DMS 273 (cell line): Measurements from ENCODE around the gene SUN2.

Experiments used
- DNase-seq: peaks from one replicate; lab custom pipeline; 2025; ENCODE audit not compliant: unreplicated experiment; lab: John Stamatoyannopoulos, UW

SUN2 gene

DNA sequence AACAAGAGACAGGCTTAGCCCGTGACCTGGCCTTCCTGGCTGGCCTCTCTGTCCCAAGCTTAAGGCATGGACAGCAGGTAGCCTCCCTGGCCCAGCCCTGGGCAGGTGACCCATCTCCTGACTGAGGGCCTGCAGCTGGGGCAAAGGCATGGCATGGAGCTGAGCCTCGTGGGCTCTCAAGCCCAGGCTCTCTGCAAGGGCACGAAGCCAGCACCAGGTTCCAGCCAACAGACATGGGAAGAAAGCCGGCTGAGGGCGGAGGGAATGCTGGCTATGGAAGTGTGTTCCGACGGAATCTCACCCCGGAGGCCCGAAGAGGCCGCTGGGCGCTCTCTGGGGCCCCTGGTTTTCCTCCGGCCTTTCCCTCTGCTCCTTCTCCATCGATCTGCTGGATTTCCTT lies 25.2 kb upstream of the SUN2 start:
- DNase-seq = no peak

DNA sequence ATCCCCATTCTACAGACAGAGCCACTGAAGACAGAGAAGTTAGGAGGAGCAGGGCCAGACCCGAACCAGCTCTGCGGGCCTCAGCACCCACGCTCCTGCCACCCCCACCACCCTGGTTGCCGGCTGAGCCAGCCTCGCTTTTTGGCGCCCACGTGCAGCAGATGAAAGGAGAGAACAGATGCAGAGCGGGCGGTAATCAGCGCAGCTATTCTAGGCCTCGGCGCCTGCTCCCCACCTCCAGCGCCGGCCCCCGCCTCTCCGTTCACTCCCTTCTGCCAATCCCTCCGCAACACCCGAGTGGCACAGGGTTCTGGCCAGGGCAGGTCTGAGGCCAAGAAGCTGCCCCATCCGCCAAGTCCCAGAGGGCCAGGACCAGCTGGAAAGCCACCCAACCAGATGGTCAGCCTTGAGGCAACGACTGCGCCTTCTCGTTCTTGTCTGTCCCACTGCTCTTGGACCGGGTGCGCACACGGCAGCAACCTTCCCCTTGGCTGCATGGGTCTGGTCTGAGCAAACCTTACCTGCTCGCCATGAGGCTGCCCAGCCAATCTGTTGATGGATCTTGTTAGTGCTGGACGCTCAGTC lies 21.4 kb upstream of the SUN2 start:
- no peak for DNase-seq

DNA sequence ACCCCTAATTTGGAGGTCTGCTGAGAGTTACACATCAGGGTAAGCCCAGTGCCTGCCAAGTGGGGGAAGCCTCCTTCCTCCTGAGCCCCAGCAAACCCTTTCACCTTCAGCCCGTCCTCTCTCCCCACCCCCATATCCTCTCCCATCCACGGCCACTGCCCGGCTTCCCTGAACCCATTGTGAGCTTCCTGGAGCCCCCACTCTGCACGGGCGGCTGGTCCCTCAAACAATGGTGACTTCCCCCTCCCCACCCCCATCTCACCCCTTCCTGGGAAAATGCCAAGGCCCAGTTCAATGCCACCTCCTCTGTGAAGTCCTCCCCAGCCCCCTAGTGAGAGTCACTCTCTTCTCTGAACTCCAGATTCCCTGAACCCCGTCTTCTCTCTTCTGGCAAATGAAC lies 20.3 kb upstream of the SUN2 start:
- no peak for DNase-seq

DNA sequence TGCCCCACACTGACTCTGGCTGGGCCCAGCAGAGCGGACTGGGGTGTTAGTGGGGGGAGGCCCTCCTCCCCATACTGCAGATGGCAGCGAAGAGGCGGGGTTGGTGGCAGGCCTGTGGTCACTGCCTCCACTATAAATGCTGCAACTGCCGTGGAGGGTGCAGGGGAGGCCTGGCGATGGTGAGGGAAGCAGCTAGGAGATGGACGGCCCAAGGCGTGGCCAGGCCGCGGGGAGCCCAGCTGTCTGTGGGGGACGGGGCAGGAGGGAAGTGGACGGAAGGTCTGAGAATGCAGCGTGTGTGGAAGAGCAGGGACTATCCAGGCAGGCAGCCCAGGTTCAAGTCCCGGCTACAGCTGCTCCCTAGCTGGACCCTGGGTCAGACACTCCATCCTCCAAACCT lies 19.9 kb upstream of the SUN2 start:
- no peak for DNase-seq

DNA sequence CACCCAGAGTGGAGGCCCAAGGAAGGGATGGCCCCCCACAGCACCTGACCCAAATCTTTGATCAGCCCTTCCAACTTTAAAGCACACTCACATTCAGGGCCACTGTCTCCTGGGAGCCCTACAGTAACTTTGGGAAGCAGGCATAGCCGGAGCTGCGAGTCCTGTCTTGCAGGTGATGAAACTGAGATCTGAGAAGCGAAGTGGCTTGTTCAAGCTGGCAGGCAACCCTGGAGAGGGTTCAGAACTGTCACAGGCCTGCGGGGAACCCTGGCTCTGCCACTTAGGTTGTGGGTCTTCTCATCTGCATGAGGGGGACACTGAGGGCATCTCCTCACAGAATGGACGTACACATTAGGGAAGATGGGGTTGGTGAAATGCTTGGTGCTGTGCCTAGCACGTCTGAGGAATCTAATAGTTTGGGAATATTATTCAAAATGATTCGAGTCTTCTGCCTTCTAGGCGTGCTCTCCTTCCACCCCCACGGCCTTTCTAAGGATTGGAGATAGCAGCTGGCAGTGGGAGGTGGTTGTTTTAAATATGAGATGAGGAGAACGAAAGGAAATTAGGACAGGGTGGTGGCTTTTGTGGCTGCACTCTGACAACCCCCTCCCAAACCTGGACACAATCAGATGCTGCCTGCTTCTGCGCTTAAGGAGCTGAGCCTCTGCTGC lies 18.8 kb upstream of the SUN2 start:
- DNase-seq = no peak

DNA sequence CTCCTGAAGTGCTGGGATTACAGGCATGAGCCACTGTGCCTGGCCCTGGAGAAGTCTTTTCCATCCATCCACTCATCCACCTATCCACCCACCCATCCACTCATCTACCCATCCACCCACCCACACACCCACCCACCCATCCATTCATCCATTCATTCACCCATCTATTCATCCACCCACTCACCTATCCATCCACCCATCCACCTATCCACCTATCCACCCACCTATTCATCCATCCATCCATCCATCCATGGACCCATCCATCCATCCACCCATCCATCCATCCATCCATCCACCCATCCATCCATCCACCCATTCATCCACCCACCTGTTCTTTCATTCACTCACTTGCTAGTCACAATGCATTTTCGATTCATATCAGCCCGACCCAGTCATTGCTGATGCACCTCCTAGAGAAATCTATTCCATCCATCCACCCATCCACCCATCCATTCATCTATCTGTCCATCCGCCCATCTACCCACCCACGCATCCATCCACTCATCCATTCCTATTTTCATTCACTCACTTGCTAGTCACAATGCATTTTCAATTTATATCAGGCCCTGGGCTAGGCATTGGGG lies 17.7 kb upstream of the SUN2 start:
- no peak for DNase-seq

DNA sequence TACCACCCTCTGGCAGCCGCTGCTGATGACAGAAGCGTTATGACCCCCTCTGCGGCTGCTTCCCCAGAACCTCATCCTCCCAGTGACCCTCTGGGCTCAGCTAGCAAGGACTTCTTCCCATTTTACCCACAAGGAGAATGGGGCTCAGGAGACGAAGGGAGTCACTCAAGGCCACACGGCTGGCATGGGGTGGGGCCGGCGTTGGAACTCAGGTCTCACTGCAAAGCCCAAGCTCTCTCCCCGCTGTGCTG lies 16.8 kb upstream of the SUN2 start:
- no peak for DNase-seq

DNA sequence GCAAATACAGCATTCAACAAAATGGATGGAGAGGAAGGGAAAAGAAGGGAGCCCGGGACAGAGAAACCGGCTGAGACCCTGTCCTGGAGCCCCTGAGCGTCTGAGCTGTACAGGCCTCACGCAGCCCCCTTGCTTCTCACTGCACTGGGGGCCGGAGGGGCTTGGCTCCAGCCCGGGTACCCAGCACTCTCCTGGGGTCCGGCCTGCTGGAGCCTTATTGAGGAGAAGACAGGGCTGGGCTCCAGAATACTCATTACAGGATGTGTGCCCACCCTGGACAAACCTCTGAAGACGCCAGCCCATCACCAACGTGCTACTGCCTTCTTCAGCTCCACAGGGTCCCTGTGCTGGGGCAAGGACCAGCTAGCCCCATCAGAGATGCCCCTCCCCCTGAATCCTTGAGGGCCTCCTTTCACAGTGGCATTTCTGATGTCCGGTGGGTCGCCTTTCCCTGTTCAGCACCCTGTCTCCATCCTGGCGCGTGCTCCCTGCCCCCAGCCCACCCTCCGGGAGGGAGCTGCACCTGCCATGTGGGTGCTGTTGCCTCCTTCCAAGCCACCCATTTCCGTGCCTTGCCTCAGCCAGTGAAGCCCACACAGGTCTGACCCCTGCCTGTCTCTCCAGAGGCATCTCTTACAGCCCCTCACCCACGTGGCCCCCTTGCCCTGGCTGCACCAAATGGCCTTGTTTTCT lies 14.6 kb upstream of the SUN2 start:
- no peak for DNase-seq

DNA sequence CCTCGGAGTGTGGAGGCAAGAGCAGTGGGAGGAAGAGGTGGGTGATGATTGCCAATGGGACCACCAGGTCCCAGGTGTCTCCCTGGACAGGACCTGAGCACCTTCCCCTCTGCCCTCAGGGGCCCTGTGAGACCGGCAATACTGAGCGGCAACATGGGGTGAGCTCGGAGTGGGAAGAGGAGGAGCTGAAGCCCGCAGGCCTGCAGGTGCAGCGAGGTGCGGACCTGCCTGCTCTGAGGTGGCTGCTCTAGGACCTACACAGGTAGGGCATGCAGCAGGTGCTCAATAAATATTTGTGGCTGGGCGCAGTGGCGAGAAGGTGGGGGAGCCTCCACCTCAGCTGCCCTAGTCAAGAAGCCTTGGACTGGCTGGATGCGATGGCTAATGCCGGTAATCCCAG lies 12.2 kb upstream of the SUN2 start:
- DNase-seq = no peak

DNA sequence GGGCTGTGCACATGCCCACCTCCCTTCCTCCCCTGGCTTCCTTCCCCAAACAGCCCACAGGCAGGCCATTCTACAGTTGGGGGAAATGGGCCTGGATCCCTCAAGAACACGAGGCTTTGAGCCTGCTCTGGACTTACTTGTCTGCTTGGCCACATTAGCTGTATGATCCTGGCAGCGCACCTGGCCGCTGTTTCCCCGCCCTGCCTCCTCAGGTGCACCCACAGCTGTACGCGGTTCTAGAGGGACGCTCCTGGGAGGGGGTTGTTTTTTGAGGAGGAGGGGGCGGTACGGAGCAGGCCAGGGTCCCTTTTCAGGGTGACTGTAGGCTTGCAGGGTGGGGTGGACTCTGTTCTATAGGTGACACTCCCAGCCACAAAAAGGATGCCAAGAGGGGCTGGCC lies 11.5 kb upstream of the SUN2 start:
- DNase-seq = no peak

DNA sequence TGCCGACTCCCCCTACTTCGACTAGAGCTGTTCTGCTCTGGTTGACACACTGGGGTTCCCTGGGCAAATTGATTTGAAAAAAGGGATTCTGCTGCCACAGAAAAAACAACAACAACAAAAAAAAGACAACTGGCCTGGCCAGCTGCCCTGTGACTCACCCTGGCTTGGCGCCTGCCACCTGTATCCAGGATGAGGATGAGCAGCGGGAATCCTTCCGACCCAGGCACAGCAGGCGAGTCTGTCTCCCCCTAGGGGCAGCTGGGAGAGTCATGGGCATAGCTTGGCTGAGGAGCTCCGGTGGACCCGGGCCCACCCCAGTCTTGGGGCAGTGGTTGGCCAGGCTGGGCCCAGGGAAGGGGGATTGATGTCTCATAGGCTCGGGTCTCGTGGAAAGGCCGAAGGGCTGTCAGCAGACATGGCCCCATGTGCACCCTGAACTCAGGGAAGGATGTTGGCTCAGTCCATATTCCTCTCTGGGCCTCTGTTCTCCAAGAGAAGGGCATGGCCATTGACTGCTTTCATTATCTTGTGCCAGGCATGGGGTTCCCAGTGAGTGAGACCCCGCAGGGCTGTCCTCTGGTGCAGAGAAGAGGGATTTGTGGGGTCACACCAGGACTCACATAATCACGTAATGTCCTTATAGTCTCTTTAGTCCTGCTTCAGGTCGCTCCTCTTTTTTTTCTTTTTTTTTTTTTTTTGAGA lies 10.4 kb upstream of the SUN2 start:
- DNase-seq = peak; percentile 80

DNA sequence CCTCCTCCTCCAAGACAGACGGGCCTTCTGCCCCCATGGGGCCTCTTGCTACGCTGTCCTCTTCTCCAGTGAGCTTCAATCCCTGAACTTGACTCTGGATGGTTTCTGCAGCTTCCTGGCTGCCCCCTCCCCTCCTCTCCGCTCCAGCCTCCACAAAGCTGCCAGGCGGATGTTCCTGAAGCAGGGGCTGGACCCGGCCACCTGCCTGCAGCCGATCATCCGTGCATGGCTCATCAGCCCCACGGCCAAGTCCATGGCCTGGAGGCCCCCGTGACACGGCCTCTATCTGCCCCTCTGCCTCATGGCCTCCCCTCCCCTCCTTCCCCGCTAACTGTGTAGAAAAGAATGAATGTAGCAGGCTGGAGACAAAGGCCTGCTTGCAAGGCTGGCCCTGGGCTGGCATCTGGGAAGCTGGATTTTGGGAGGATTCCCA lies 6.8 kb upstream of the SUN2 start:
- no peak for DNase-seq

DNA sequence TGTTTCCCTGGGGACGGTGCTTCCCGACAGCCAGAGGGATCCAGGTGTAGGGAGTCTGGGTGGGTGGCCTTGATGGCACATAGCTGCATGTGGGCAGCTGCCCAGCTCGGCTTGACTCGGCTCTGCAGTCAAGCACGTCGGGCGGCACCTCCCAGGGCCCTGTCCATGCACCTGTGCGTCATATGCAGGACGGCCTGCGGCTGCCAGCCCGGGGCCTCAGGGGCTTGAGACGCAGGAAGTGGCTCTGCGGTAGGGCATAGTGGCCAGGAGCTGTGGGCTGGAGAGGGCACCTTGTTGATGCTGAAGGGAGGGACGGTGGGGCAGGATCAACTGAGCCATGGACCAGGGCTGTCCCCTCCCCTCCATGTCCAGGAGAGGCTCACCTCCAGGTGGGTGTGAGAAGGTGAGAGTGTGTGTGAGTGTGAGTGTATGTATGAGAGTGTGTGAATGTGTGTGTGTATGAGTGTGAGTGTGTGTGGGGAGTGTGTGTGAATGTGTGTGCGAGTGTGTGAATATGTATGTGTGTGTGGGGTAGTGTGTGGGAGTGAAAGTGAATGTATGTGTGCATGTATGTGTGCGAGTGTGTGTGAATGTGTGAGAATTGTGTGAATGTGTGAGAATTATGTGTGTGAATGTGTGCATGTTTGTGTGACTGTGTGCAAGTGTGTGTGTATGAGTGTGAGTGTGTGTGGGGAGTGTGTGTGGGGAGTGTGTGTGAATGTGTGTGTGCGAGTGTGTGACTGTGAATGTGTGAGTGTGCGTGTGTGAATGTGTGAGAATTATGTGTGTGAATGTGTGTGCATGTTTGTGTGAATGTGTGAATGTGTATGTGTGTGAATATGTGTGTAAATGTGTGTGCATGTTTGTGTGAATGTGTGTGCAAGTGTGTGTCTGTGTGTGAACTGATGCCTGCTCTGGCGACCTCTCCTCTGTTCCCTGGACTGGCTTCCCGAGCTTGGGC lies 5.7 kb upstream of the SUN2 start:
- DNase-seq = no peak

DNA sequence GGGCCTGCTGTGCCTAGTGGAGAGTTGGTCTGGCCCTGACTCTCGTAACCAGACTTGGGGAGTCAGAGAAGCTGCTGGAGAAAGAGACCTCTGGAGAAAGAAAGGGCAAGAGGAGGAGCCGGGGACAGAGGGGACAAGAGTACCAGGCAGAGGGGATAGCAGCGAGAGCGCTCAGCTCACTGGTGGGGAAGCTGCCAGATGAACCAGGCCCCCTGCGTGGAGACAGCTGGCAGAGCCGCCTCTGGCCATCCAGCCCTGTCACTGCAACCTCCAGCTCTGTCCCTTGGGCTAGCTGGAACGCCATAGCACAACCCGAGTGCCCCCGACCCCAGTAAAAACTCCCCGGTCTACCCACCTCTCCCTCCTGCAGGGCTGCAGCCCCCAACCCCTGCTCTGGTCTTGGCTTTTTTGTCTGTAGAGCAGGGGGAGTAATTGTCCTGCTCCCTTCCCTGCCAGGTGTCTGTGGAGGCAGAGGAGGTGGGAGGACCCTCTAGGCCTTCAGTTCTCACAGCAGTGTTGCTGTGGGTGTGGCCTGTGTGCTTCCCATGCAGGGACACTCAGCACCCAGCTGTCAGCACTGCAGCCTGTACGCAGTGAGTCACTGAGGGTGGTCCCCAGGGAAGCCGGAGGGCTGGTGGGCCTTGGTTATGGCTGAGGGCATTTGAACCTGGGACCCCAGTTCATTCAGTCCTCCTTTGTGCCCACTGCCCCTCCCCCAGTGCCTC lies 4.8 kb upstream of the SUN2 start:
- peak; percentile 77 for DNase-seq

DNA sequence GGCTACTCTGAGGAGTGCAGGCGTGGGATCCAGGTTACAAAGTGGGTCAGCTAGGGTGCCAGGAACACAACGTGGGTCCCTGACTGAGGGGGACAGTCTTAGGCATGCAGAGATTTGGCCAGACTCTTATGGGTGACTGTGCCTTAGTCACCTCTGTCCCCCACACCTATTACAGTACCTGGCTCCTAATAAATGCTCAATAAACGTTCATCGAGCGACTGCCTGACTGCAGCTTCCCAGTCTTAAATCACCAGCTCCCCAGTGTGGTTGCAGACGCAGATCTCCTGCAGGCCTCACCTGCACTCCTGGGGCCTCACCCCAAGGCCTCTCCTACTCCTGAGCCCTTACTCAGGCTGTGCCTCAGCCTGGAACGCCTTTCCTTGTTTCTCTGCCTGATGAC lies 3.2 kb upstream of the SUN2 start:
- no peak for DNase-seq

DNA sequence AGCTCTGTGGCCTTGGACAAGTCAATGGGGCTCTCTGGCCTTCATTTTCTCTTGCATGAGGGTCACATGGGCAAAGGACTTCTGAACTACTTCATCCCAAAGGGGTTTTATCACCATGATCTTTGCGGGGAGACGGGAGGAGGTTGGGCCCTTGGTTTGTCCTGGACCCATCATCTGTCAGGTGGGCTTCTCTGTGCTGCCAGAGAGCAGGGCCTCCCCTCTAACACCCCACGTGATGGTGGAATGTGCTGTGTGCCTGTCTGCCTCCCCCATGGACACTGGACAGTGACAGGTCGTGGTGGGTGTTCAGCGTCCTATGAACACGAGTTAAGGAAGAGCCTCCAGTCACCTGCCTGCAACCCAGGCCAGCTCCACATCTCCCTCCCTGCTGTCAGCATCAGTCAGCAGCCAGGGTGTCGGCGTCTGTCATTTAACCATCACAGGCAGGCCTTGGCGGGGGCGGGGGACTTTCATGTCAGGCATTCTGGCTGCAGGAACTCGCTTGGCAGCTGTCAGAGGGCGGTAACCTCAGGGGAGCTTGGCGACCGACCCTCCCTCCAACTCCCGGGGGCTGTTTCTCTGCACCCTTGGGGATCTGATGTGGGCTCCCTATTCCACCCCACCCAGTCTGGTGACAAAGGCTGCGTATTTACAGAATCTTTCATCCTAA lies 2.6 kb upstream of the SUN2 start:
- no peak for DNase-seq

DNA sequence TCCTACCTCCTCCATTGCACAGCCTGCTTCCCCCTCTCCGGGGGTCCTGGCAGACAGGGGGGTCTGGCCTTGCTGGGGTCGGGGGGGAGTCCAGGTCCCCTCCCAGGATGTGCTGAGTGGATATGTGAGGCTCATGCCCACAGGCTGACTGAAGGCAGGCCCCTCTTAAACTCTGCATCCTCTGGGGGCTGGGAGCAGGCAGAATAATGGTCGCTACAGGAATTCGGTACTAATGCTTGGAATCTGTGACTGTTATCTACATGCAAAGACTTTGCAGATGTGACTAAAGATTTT lies 1.6 kb upstream of the SUN2 start:
- DNase-seq = no peak

DNA sequence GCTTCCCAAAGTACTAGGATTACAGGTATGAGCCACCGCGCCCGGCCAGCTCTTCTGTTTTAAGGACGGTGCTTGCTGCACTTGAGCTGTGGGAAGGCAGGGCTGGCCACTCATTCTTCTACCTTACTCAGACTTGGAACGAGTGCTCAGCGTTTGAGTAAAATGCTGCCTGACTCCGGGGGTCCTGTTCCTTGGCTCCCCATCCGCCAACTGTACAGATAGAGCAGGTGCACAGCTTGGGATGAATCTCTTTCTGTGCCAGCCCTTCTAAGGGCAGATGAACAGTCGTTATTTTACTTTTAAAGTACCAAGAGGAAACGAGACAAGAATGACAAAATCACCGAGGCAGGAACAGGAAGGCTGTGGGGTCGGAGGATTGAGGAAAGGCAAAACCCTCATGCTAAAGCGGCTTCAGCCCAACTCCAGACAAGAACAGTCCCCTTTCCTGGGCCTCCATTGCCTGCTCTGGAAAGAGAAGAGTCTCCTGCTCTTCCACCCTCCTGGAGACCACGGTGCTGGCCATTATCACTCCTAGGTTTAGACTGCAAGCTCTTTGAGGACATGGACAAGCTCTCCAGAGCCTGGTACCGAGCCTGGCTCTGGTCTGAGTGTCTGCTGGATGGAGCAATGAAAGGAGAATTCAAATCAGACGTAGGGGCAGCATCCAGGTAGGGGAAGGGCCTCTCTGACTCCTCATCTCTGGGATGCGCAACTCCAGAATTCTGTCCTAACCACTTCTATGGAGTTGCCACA lies 1.1 kb upstream of the SUN2 start:
- no peak for DNase-seq
